Stimulated activated CD4-positive, alpha-beta T cell treated with anti-CD3 and anti-CD28 coated beads, Interleukin-15, amount 100 ng/mL, for 24 hours (primary cell): Measurements from ENCODE around the gene HFM1.

Experiments used
- DNase-seq: peaks from one replicate; pipeline ENCODE4 v3.0.0-alpha.2; 2020

The HFM1 gene

GRCh38 chr1:91226741-91227140, 177.9 kb downstream of the HFM1 start:
- DNase-seq, result no peak

DNA sequence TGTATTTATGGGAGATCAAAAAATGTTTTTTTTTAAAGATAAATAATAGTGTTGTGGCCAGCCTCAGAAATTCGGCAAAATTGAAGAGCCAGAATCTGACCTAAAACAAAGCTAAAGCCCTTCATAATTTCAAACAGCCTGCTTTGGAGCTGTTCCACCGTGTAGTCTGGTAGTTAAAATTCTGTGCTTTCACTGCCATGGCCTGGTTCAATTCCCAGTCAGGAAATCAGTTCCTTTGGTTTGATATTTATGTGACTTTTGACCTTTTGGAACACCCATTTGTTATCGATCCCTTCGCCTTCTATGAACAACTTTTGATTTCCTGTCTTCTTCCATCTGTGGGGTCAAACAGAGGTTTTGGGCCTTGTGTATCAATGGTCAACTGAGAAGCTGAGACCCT, 179.8 kb downstream of the HFM1 start:
- no peak for DNase-seq

DNA sequence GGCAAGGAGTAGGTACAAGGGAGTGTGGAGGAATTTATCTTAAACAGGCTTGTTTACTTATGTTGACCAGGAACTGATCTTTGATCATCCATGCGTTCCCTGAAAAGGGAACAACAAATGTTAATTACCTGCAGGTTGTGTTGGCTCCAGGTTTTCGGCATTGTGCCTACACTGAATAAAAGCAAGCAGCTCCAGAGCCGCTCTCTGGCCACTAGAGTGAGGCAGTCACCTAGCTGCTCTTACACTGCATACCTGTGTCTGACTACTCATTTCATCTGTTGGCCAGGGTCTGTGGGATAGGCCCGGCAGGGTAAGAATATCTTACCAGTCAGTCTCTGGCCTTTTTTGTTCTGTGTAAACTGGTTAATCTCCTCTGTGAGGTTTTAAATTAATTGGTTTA, 183.6 kb downstream of the HFM1 start:
- DNase-seq, result no peak

DNA sequence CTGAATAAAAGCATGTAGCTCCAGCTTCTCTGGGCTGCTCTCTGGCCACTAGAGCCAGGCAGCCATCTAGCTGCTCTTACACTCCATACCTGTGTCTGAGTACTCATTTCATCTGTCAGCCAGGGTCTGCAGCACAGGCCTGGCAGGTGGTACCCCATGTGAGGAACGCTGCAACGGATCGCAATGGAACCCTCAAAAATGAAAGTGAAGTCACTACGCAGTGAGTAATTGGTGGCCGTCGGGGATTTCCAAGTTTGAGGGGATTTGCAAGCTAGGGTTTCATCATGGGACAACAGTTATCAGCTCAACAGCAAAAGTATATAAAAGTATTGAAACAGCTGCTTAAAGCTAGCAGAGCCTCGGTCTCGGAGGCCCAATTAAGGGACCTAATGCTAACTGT, 186.7 kb downstream of the HFM1 start:
- no peak for DNase-seq
